Measurements from ENCODE around the gene WDR47.
"Not testable (repeated sequence)": the region's sequence is repeated elsewhere in the genome, so short reads cannot be mapped to it uniquely, and the experiment has no call there.

Gene WDR47

DNA sequence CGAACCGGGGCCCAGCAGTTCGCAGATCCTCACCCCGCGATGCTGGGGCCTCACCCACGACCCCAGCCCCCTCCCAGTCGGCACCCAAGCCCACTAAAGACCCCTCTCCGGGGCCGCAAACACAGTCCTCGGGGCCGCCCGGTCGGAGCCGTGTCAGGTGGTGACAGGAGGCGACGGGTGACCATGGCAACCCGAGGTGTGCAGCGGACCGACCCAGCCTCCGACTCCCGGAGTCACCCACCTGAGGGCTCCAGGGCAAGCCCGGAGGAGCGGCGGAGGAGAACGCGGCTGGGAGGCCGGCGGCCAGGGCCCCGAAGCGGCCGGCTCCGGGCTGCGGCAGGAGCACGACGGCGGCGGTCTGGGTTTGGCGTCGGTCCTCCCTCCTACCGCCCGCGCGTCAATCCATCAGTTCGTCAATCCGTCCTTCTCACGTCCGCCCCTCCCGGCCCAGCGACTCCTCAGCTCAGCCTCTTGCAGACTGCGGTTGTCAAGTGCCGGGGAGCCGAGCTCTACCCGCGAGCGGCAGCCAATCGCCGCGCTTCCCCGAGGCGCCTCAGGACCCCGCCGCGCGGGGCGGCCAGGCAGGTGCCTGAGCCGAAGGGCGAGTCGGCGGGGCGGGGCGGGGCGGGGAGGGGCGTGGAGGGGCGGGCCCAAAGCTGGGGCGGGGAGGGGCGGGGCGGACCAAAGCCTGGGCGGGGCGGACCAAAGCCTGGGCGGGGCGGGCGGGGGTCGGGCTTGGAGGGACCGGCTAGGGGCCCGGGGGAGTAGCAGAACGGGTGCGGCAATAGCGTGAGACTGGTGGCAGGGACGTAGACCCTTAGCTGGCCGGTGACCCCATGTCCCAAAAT lies at the start of gene WDR47:
WDR47 (minus strand) TSS at position 482 of the 848 bp plus-strand sequence. CDS start 18,590 bp downstream, outside the sequence.
- FAIRE-seq: no peak

DNA sequence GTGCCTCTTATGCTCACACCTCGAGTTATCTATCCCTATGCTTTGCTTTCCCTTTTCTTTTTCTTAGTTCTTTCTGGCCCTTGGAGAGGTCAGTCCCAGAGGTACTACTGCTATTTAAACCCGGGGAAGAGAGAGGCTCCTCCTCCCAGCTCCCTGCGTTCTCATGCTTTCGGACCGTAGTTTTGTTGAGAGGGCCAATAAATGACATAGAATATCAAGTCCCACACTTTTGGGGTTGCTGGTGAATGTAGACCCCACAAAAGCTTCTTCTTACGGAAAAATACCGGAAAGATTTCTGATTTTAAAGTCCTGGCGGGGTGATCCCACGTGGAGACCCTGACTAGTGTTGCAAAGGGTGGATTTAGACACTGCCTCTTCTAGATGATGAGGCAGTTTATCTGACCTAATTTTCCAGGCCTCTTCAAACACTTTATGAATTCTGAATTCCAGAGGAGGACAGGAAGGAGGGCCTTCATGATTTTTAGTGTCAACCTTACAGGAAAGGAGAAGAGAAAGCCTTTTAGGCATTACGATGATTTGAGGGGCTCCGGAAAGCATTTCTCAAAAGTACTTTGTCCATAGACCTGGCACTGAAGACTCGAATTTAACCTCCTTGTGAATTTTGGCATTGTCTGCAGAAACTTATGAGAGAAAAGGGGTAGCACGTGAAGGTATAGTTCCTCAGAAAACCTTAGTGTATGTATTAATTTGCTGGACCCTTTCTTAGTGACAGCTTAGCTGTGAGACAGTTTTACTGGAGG lies 49.4 kb upstream of the WDR47 start:
- FAIRE-seq: no peak

DNA sequence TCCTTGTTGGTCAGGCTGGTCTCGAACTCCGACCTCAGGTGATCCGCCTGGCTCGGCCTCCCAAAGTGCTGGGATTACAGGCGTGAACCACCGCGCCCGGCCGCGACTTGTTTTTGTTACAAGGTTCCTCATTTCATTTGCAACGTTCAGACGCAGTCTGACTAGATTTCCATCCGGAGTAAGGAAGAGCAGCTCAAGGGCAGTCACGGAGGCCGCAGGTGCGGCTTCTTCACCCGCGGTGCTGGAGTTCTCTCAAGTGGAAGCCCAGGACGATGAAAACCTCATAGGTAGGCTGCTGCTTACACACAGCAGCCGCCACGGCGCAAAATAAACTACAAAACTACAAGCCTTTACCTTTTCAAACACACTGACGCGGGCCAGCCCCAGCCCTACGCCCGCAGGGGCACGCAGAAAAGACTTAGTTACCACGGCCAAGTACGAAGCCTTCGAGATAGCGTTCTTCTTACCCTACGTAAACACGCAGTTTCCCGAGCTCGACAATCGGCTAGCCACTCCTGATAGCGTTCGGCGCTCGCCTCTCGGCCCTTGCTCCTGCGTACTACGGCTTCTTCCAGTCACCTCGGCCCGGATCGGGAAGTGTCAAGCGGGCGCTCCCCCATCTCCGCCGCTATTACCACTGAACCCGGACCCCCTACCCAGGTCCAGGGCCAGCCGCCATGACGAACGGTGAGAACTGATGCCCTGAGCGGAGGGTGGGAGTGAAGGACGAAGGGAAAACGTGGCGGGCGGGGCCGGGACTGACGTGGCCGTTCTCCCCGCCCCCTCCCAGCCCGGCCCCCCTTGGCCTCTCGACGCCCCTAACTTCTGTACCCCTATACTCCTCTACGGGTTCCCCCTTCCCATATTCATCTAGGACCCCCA lies 48.5 kb upstream of the WDR47 start, which contains the start of gene TMEM167B:
TMEM167B (plus strand) TSS at position 569 of the 882 bp plus-strand sequence; CDS start at position 678, 109 bp downstream.
- no peak for FAIRE-seq

DNA sequence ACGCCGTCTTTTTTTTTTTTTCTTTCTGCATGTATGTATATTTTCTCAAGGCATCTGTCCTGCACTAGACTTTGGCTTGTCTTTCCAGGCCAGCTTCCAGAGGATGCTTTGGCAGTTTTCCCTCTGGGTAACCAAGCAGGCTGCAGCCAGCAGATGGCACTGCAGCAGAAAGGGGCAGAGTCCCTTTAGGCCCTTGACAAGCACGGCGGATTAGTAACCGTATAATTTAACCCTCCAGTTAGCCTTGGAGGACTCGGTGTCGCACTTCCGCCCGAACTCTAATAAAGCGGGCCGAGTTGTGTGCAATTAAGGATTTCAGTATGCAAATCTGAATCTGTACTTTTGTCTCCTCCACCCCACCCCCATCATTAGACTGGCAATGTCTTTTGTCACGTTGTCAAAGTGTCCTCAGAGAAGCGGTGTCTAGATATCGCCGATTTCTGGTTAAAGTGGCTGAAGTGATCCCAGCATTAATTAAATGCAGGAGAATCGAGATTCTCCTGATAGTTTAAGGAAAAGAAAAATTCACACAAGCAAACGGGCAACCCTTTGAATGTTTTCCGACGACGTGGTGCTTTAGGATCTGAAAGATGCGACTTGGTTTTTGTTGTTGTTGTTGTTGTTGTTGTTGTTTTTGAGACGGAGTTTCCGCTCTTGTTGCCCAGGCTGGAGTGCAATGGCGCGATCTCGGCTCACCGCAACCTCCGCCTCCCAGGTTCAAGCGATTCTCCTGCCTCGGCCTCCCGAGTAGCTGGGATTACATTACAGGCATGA lies 47.5 kb upstream of the WDR47 start:
- no peak for FAIRE-seq

DNA sequence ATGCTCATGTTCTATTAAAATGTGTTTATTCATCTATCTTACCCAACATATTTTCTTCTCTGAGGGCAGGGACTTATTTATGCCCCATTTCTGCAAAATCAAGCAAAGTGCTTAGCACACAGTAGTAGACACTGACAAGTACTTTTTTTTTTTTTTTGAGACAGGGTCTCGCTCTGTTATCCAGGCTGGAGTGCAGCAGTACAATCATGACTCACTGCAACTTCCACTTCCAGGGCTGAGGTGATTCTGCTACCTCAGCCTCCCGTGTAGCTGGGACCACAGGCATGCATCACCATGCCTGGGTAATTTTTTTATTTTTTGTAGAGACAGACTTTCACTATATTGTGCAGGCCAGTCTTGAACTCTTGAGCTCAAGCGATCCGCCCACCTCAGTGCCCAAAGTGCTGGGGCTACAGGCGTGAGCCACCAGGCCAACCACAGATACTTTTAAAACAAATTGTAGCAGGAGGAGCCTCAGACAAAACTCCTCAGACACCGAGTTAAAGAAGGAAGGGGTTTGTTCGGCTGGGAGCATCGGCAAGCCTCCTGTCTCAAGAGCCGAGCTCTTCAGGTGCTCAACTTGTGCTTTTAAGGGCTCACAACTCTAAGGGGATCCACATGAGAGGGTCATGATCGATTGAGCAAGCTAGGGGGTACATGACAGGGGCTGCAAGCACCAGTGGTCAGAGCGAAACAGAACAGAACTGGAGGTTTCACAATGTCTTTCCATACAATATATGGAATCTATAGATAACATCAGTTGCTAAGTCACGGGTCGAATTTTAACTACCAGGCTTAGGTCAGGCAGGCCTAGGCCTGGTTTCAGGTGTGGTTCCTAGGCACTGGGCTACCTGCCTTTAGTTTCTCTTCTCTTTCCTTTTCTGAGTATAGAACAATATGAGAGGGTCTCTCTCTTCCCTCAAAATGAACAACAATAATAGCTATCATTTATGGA lies 42.9 kb upstream of the WDR47 start:
- no peak for FAIRE-seq

DNA sequence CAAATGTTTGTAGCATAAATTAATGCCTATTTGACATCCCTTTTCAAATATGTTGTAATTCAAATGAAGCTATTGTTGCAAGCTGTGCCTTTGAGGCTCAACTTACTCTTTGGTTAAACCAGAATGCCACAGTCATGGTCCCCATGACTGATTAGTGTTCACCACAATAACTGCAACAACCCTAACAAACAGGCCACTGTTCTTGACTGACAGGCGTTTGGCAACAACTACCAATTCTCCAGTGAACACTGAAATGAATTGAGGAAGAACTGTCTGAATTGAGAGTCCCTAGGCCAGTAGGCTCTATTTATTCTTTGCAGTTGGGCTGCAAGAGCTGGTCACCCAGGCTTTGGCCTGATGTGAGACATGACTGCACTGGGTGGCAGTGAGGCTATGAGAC lies 42.0 kb upstream of the WDR47 start:
- no peak for FAIRE-seq

DNA sequence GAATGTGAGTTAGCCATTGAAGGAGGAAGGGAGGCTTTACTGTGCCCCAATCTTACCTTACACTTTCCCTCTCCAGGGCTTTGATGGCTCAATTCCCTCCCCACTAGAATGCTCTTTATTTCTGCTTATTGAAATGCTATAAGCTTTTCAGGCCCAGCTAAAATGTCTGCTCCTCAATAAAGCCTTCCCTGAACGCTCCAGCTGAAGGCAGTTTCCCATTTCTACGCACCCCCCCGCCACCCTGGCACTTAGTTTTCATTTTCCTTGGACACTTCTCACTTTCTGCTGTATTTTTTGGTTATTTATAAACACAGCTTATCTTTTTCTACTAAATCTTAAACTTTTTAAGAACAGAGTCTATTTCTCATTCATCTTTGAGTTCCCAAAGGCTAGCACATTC lies 41.6 kb upstream of the WDR47 start:
- no peak for FAIRE-seq

DNA sequence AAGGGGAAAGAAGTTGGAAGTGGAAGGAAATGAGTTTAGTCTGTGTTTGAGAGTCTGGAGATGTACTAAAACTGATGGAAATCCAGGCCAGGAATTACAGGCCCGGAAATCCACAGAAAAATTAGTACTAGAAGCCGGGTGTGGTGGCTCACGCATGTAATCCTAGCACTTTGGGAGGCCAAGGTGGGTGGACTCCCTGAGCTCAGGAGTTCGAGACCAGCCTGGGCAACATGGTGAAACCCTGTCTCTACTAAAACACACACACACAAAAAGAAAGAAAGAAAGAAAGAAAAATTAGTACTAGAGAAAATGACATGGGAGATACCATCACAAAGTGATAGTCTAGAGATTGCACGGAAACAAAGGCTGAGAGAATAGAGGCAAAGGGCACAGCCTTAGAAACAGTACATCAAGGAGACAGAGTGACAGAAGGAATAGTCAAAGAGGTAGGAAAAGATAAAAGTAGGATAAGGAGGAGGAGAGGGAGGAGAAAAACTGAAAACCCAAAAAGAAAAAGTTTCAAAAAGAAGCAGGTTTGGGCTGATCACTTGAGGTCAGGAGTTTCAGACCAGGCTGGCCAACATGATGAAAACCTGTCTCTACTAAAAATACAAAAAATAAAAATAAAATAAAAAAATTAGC lies 38.7 kb upstream of the WDR47 start:
- no peak for FAIRE-seq

DNA sequence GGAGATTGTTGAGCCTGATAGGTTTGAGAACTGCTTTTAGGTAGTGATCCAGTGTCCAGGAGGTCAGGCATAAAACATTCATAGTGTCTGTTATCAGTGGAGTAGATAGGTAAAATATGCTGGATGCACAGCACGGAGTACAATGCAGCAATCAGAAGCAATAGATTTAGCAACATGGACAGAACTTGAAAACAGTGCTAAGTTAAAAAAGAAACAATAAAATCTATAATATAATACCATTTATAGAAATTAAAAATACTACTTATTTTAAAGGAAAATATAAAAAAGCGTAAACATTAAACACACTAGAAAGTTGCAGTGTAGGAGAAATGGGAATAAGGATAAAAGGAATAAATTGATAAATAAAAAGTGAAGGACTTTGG lies 37.3 kb upstream of the WDR47 start:
- no peak for FAIRE-seq

DNA sequence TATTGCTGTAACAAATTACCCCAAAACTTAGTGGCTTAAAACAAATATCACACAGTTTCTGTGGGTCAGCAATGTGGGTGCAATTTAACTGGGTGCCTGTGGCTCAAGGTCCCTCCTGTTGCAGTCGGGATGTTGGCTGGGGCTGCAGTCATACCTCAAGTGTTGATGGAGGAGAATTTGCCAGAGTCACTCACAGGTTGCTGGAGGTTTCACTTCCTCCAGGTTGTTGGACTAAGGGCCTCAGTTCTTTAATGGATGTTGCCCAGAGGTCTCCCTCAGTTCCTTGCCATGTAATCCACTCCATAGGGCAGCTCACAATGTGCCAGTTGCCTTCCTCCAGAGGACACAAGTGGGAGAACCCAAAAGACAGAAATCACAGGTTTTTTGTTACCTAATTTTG lies 36.4 kb upstream of the WDR47 start:
- no peak for FAIRE-seq

DNA sequence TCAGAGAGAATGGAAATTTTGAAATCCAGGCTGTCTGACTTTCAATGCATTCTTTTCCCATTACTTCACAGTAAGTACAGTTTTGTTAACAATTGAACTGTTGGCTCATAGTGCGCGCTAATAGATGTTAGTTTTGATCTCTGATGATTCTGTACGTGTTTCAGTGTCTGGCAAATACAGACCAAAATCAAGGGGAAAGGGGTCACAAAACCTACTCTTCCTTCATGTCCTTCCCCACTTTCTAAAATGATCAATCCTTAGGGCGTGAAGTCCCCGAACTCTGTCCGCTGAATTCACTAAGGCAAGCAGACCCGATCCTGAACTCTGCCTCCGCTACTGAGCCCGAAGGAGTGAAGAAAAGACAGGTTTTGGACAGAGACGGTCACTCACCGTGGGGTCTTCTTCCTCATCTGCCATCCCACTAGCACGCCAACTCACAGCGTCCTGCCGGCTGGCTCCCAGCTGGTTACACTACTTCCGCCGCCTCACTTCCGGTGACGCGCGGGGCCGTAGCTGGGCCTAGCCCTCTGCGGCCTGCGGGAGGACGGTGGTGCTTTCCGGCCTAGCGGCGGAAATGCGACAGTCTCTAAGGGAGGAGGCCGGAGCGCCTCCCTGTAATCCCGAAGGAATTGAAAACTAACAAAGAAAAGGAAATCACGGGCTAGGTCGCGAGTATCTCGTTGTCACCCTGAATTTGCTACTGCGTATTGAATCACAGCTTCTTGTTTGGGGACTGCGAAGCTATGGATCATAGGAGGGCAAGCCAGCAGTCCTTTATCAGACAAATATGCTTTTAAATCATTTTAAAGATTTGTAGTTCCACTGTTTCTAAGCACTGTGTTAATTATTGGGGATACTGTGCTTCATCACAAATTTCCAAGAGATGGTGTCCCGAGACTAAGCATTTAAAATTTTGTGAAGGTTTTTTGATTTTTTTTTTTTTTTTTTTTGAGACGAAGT lies 33.9 kb upstream of the WDR47 start, which contains the start of gene TAF13:
TAF13 (minus strand) TSS at position 473 of the 960 bp plus-strand sequence; CDS start at position 417, 56 bp downstream.
- FAIRE-seq: peak; percentile 85

DNA sequence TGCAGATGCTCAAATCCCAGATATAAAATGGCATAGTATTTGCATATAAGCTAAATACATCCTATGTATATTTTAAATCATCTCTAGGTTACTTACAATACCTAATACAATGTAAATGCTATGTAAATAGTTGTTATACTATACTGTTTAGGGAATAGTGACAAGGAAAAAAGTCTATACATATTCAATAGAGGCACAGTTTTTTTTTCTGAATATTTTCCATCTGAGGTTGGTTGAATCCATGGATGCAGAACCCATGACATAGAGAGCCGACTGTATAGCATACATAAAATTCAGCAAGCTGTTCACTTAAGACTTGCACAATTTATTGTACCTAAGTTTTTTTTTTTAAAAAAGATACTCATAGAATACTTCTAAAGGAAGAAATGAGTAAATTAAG lies 27.4 kb upstream of the WDR47 start:
- FAIRE-seq: no peak

DNA sequence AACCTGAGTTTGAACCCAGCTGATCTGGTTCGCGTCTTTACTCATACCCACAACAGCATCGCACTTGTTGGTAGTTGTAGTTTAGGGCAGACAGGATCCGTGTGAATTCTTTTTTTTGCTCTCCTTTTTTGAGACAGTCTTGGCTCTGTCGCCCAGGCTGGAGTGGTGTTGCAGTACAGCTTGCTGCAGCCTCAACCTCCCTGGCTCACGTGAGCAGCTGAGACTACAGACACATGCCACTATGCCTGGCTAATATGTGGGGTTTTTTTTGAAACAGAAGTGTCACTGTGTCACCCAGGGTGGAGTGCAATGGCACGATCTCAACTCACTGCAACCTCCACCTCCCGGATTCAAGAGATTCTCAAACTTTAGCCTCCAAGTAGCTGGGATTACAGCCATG lies 26.0 kb upstream of the WDR47 start:
- FAIRE-seq: no peak

DNA sequence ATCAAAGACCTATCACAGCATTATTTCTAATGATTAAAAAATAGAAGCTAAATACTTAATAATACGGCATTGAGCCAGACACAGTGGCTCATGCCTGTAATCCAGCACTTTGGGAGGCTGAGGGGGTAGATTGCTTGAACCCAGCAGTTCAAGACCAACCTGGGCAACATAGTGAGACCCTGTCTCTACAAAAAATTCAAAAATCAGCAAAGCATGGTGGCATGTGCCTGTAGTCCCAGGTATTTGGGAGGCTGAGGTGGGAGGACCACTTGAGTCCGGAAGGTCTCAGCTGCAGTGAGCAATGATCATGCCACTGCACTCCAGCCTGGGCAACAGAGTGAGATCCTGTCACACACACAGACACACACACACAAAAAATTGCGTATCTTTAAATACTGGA lies 23.2 kb upstream of the WDR47 start:
- no peak for FAIRE-seq

DNA sequence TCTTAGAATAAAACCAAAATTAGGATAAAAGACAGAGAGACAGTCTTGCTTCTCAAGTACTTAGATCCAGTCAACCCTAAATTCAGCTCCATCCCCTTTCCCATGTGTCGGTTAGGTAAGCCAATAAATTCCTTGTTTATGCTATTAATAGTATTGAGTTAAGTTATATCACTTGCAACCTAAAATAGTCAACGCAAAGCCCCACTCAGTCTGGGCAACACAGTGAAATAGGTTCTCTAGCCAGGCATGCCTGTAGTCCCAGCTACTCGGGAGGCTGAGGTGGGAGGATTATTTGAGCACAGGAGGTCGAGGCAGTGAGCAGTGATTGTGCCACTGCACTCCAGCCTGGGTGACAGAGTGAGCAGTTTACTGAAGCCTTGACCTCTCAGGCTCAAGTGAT lies 19.3 kb upstream of the WDR47 start:
- FAIRE-seq: no peak

DNA sequence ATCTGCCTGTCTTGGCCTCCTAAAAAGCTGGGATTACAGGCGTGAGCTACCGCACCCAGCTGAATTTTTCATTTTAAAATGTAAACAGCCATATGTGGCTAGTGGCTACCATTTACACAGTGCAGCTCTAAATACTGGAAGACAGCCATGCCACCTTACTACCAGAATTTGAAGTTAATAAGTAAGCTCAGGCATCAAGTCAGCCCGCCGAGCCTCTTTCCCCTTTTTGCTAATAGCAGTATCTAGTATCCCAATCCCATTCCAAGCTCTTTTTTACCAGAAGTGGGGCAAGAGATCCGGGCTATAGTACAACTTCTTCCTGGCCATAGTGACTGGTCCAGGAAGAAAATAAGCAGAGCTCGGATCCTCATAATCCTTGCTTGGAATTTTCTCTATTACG lies 18.8 kb upstream of the WDR47 start:
- FAIRE-seq: no peak

DNA sequence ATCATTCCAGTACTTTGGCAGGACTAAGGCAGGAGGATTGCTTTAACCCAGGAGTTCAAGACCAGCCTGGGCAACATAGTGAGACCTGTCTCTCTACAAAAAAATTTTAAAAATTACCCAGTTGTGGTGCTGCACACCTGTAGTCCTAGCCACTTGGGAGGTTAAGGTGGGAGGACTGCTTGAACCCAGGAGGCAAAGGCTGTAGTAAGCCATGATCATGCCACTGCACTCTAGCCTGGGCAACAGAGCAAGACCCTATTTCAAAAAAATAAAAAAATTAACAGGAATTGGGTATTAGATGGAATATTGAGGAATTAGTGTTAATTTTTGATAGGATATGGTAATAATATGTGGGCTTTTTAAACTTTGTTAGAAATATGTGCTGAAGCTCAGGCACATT lies 17.1 kb upstream of the WDR47 start:
- no peak for FAIRE-seq

DNA sequence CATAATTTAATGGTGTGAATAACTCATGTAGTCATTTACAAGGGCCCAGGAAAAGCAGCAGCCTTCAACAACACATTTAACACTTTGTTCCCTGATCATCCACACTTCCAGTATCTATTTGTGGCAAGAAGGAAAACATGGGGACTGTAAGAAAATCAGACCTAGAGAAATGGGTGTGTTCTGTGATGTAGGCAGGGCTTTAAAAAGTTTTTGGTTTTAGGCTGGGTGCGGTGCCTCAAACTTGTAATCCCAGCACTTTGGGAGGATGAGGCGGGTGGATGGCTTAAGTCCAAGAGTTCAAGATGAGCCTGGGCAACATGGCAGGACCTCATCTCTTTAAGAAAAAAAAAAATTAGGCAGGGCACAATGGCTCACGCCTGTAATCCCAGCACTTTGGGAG lies 14.2 kb upstream of the WDR47 start:
- FAIRE-seq: no peak

DNA sequence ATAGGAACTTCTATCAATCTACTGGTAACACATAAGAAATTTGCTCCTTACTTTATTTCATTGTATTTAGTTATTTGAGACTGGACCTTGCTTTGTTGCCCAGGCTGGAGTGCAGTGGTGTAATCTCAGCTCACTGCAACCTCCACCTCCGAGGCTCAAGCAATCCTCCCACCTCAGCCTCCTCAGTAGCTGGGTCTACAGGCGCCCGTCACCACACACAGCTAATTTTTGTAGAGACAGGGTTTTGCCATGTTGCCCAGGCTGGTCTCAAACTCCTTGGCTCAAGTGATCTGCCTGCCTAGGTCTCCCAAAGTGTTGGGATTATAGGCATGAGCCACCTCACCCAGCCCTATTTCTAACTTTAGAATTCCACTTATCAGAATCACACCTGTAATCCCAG lies 10.2 kb upstream of the WDR47 start:
- not testable (repeated sequence) for FAIRE-seq

Data from endometrium (tissue), 2 donors.